Stomach (tissue), 9 donors: ENCODE data around the gene TNFSF13. TPM values are rescaled to one million over a fixed set of nuclear protein-coding genes. Genes with fewer than 3 reads are reported as not detected.
A peak's percentile ranks its signal among the peaks of the same experiment; 100 is the strongest.

Source experiments
- DNase-seq, 2 donors: peaks; one replicate each; pipeline versions ENCODE4 v3.0.0 to v3.0.0-alpha.2; 2013 to 2019
- H3K27ac ChIP-seq, 5 donors: fragments of 200-600 bp in 4 of 5; sonication (generic) in 4 of 5; one replicate each; pipeline ENCODE4 v1.5.1; 2013 to 2019; ENCODE audit warnings: mild to moderate bottlenecking in 1 of 5, moderate library complexity in 1 of 5
- H3K27me3 ChIP-seq, 3 donors: fragments of 200-600 bp; sonication (generic); one replicate each; pipeline ENCODE4 v1.5.1; 2017 to 2019; ENCODE audit warnings: mixed run types in 1 of 3
- H3K36me3 ChIP-seq, 4 donors: fragments of 200-600 bp; sonication (generic); 1 replicate in 3 of 4; 2 replicates in 1 of 4; pipeline ENCODE4 v1.5.1; 2016 to 2019
- H3K4me1 ChIP-seq, 4 donors: fragments of 200-600 bp; sonication (generic); one replicate each; pipeline ENCODE4 v1.5.1; 2016 to 2019
- H3K4me3 ChIP-seq, 4 donors: fragments of 200-600 bp; sonication (generic) in 3 of 4; one replicate each; pipeline ENCODE4 v1.5.1; 2016 to 2019; ENCODE audit warnings: mild to moderate bottlenecking in 1 of 4
- H3K9me3 ChIP-seq, 4 donors: fragments of 200-600 bp; sonication (generic); one replicate each; pipeline ENCODE4 v1.5.1; 2016 to 2019
- EP300 ChIP-seq: sonication (generic); formaldehyde crosslinking; IDR thresholded peaks from one replicate; pipeline ENCODE4 v1.6.1; 2017; ENCODE audit warnings: antibody characterized with exemption
- POLR2A ChIP-seq, 4 donors: fragments of 450-650 bp; IDR thresholded peaks; one replicate each; pipeline ENCODE4 v1.6.1; 2016; ENCODE audit warnings: antibody characterized with exemption in 4 of 4, control low read depth in 2 of 4, mild to moderate bottlenecking in 1 of 4, moderate library complexity in 1 of 4
- POLR2AphosphoS5 ChIP-seq, 3 donors: sonication (generic); formaldehyde crosslinking; IDR thresholded peaks; one replicate each; pipeline ENCODE4 v1.6.1; 2016; ENCODE audit warnings: antibody characterized with exemption in 3 of 3
- WGBS, 5 donors: extraction: QIAGEN DNeasy Blood & Tissue Kit in 3 of 5; methylation state at CpG; one replicate each; pipeline versions ENCODE4 v1.1.5 to v1.1.7; 2013 to 2018; 5-methylcytosine and 5-hydroxymethylcytosine counted together
- intact Hi-C: fragments of 100-400 bp; cut with DNase I; formaldehyde crosslinking; loops from one replicate; pipeline ENCODE4 v1.15.1; 2023; ENCODE audit warnings: low total_unique reads
- polyA plus RNA-seq, 3 donors: library from polyadenylated mRNA; stranded (reverse); fragments of 200-250 nt; gene quantifications; one replicate each; pipeline ENCODE4 v1.2.3, GENCODE V29; 2013
- total RNA-seq, 5 donors: library from RNA; depleted of rRNA; stranded (reverse); fragments of >200 nt; gene quantifications; one replicate each; pipeline versions ENCODE4 v1.1.0 to v1.2.3, GENCODE V29; 2014 to 2016
- TF ChIP-seq, protein P1 (sequence below), 7 experiments: fragments of 450-650 bp in 4 of 7; fragments of 200-600 bp in 3 of 7; sonication (generic) in 3 of 7; IDR thresholded peaks; one replicate each; pipeline ENCODE4 v1.5.1; 2016 to 2019; ENCODE audit warnings: antibody characterized with exemption in 7 of 7, control low read depth in 2 of 7, mild to moderate bottlenecking in 1 of 7
- donor health status: healthy with polysubstance abuse.
- donor health status: Bipolar disorder and iron deficiency.
- donor health status: healthy.

Gene TNFSF13
- total and polyA plus RNA-seq, 8 donors, result 15.6 to 55.4 (median 28.0) TPM

DNA sequence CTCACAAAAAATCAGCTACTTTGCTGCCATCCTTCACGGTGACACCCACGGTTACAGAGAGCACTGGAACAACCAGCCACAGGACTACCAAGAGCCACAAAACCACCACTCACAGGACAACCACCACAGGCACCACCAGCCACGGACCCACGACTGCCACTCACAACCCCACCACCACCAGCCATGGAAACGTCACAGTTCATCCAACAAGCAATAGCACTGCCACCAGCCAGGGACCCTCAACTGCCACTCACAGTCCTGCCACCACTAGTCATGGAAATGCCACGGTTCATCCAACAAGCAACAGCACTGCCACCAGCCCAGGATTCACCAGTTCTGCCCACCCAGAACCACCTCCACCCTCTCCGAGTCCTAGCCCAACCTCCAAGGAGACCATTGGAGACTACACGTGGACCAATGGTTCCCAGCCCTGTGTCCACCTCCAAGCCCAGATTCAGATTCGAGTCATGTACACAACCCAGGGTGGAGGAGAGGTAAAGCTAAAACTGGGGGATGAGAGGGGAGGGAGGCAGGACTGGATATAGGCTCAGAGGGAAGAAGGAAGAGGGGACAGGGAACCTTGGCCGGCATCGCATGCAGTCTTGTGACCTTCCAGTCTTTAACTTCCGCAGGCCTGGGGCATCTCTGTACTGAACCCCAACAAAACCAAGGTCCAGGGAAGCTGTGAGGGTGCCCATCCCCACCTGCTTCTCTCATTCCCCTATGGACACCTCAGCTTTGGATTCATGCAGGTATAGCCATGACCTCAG, 21.5 kb downstream of the TNFSF13 start:
- 53 to 71% (median 64%) methylated on average over 12 of the region's 12 CpGs for WGBS, 5 donors
- Histone ChIP-seq H3K27ac (peak overlapping the region; percentile 85 to 95 (median 89)), H3K9me3 (no peaks in the 10 kb centered on the region), H3K4me3 (peak overlapping the region; percentile 18 to 66 (median 42)), H3K4me1 (peaks cover 68 to 92% (median 85%) of the 10 kb centered on the region in 4 donors), H3K36me3 (peaks cover 40 to 50% (median 45%) of the 10 kb centered on the region in 4 donors), H3K27me3 (no peaks in the 10 kb centered on the region)
- no peak for DNase-seq
- intact Hi-C loops, result no loop called here
- TF ChIP-seq POLR2AphosphoS5 (IDR thresholded peaks at IDR 0.05) (no peak), POLR2A (IDR thresholded peaks at IDR 0.05) (no peak), EP300 (no peak)
- TF ChIP-seq, protein P1, sequence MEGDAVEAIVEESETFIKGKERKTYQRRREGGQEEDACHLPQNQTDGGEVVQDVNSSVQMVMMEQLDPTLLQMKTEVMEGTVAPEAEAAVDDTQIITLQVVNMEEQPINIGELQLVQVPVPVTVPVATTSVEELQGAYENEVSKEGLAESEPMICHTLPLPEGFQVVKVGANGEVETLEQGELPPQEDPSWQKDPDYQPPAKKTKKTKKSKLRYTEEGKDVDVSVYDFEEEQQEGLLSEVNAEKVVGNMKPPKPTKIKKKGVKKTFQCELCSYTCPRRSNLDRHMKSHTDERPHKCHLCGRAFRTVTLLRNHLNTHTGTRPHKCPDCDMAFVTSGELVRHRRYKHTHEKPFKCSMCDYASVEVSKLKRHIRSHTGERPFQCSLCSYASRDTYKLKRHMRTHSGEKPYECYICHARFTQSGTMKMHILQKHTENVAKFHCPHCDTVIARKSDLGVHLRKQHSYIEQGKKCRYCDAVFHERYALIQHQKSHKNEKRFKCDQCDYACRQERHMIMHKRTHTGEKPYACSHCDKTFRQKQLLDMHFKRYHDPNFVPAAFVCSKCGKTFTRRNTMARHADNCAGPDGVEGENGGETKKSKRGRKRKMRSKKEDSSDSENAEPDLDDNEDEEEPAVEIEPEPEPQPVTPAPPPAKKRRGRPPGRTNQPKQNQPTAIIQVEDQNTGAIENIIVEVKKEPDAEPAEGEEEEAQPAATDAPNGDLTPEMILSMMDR (IDR thresholded peaks at IDR 0.05), result no peak

DNA sequence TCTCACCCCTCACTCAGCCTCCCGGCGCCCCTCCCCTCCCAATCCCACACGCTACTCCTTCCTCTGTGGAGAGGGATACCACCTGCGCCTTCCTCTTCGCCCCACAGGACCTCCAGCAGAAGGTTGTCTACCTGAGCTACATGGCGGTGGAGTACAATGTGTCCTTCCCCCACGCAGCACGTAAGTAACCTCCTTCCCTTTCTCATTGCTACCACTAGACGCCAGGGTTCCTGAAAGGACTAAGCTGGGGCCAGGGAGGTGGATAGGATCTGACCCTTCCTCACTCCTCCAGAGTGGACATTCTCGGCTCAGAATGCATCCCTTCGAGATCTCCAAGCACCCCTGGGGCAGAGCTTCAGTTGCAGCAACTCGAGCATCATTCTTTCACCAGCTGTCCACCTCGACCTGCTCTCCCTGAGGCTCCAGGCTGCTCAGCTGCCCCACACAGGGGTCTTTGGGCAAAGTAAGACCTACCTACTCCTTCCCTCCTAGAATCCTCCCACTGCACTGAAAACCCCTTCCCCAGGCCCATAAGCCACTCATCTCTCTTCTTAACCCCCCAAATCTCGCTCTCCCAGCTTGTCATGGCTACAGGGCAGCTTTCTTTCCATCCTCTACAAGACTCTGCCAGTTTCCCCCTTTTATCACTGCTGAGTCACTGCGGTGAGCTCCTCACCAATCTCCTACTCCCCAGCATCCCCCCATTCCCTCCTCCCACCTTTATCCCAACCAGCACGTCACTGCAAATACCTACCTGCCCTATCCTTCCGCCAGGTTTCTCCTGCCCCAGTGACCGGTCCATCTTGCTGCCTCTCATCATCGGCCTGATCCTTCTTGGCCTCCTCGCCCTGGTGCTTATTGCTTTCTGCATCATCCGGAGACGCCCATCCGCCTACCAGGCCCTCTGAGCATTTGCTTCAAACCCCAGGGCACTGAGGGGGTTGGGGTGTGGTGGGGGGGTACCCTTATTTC, 22.3 kb downstream of the TNFSF13 start:
- H3K27ac ChIP-seq, result peak overlapping the region; percentile 87 to 95 (median 90)
- peaks cover 31 to 43% (median 36%) of the 10 kb centered on the region in 4 donors for H3K36me3 ChIP-seq
- 79 to 85% (median 81%) methylated on average over 23 of the region's 23 CpGs for WGBS, 5 donors
- peaks cover 60 to 92% (median 85%) of the 10 kb centered on the region in 4 donors for H3K4me1 ChIP-seq
- no peak for DNase-seq
- intact Hi-C loops, result no loop called here
- TF ChIP-seq POLR2AphosphoS5 (IDR thresholded peaks at IDR 0.05), result no peak
- TF ChIP-seq EP300, result no peak
- no peak for TF ChIP-seq POLR2A (IDR thresholded peaks at IDR 0.05)
- TF ChIP-seq, protein P1 (IDR thresholded peaks at IDR 0.05), result no peak
- no peaks in the 10 kb centered on the region for H3K27me3 ChIP-seq
- H3K4me3 ChIP-seq, result peak overlapping the region; percentile 6 to 66 (median 42)
- no peaks in the 10 kb centered on the region for H3K9me3 ChIP-seq

DNA sequence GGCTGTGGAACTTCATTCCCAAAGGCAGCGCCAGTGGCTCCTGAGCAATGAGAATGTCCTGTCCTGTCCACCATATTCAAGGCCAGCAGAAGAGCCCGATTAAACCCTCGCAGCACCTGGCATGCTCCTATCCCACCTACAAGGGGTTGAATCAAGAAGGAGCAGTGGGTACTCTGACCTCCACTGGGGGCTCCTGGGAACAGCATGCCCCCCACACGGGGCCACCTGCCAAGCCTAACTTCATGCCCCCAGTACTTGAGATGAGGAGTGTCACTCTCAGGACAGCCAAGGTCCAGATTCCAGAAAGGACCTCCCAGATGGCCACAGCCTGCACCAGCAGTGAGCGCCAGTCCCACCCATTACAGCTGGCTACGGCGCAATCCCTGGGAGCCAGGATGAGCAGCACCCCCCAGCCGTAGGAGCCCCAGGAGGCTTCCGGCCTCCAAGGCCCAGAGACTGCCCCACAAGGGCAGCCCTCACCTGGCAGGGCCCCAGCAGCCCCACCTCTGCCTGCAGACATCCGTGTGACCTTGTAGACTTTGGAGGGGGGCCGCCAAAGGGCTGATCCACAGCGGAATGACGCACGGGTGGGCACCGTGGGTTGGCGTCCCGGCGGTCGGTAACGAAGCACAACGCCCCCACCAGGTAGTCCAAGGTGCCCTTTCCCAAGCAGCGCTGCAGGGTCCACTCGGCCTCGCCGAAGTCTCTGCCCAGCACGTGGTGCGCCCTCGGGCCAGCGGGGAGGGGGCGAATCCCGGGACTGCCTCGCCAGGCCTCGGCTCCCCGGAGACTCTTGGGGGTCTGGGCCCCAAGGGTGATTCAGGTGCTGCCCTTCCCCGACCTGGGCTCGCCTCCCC, 24.1 kb downstream of the TNFSF13 start:
- WGBS, 5 donors, result 83 to 88% (median 86%) methylated on average over 16 to 36 of the region's 36 CpGs
- Histone ChIP-seq H3K27ac (peak overlapping the region; percentile 90 to 97 (median 94)), H3K4me1 (peaks cover 53 to 92% (median 85%) of the 10 kb centered on the region in 4 donors), H3K27me3 (no peaks in the 10 kb centered on the region), H3K36me3 (peaks cover 14 to 43% (median 32%) of the 10 kb centered on the region in 4 donors), H3K4me3 (peak overlapping the region; percentile 55 to 66 (median 60)), H3K9me3 (no peaks in the 10 kb centered on the region)
- DNase-seq, result peak in 1 of 2 donors; percentile 51
- TF ChIP-seq POLR2A (IDR thresholded peaks at IDR 0.05), result no peak
- TF ChIP-seq, protein P1 (IDR thresholded peaks at IDR 0.05), result no peak
- intact Hi-C loops, result no loop called here
